NT2/D1 (cell line): ENCODE data around the gene ZSCAN26.

Source experiments
- YY1 ChIP-seq: IDR thresholded peaks from 2 replicates; pipeline ENCODE4 v1.6.1; 2011; ENCODE audit not compliant: insufficient read length, insufficient read depth
- ZNF274 ChIP-seq: IDR thresholded peaks from 2 replicates; pipeline ENCODE4 v1.6.1; 2011; ENCODE audit warnings: mild to moderate bottlenecking, low read depth, low read length

- TF ChIP-seq YY1 (no peak), ZNF274 (no peak)
Measured at GRCh38 chr6:28257042-28257441, 9.9 kb upstream of the ZSCAN26 start.
